Peyer's patch (tissue), 4 donors: Measurements from ENCODE around the gene CARHSP1. TPM values are rescaled to one million over a fixed set of nuclear protein-coding genes. Genes with fewer than 3 reads are reported as not detected.
A peak's percentile ranks its signal among the peaks of the same experiment; 100 is the strongest.
"Not testable (repeated sequence)": the region's sequence is repeated elsewhere in the genome, so short reads cannot be mapped to it uniquely, and the experiment has no call there.

Experiments
- DNase-seq, 3 donors: peaks; one replicate each; pipeline ENCODE4 v3.0.0-alpha.2; 2017 to 2019
- H3K27ac ChIP-seq, 4 donors: fragments of 200-600 bp; sonication (generic); one replicate each; pipeline ENCODE4 v1.5.1; 2016 to 2019
- H3K27me3 ChIP-seq, 2 donors: fragments of 200-600 bp; sonication (generic); one replicate each; pipeline ENCODE4 v1.5.1; 2019
- H3K36me3 ChIP-seq, 3 donors: fragments of 200-600 bp; sonication (generic); one replicate each; pipeline ENCODE4 v1.5.1; 2016 to 2019
- H3K4me1 ChIP-seq, 4 donors: fragments of 200-600 bp; sonication (generic); one replicate each; pipeline ENCODE4 v1.5.1; 2016 to 2019
- H3K4me3 ChIP-seq, 4 donors: fragments of 200-600 bp; sonication (generic); 1 replicate in 3 of 4; 2 replicates in 1 of 4; pipeline ENCODE4 v1.5.1; 2016 to 2019; ENCODE audit warnings: mild to moderate bottlenecking in 1 of 4
- H3K9me3 ChIP-seq, 4 donors: fragments of 200-600 bp; sonication (generic); one replicate each; pipeline ENCODE4 v1.5.1; 2016 to 2019; ENCODE audit warnings: mild to moderate bottlenecking in 1 of 4
- CTCF ChIP-seq, 6 experiments: fragments of 450-650 bp in 4 of 6; fragments of 200-600 bp in 2 of 6; sonication (generic) in 1 of 6; IDR thresholded peaks; one replicate each; pipeline ENCODE4 v1.5.1; 2017 to 2019; ENCODE audit warnings: antibody characterized with exemption in 6 of 6, mild to moderate bottlenecking in 3 of 6, moderate library complexity in 1 of 6
- POLR2A ChIP-seq, 2 donors: fragments of 450-650 bp; IDR thresholded peaks; one replicate each; pipeline ENCODE4 v1.5.1; 2017; ENCODE audit warnings: antibody characterized with exemption in 2 of 2, mild to moderate bottlenecking in 2 of 2, moderate library complexity in 2 of 2
- total RNA-seq, 4 donors: library from RNA; depleted of rRNA; stranded (reverse); fragments of >200 nt; gene quantifications; one replicate each; pipeline ENCODE4 v1.1.0, GENCODE V29; 2016

CARHSP1 gene
- total RNA-seq, 4 donors from 2014 or later: 35.4 to 102 (median 52.4) TPM

GRCh38 chr16:8872967-8873865 lies 4.4 kb upstream of the CARHSP1 start:
- H3K36me3 ChIP-seq: no peaks in the 10 kb centered on the region
- no peak overlapping the region for H3K4me3 ChIP-seq
- TF ChIP-seq POLR2A (IDR thresholded peaks at IDR 0.05): no peak
- peak in 1 of 6 experiments; percentile 14 for TF ChIP-seq CTCF (IDR thresholded peaks at IDR 0.05)

GRCh38 chr16:8872071-8872470 lies 3.3 kb upstream of the CARHSP1 start:
- Histone ChIP-seq H3K9me3 (no peaks in the 10 kb centered on the region), H3K27ac (no peak overlapping the region), H3K36me3 (no peaks in the 10 kb centered on the region), H3K4me3 (no peak overlapping the region), H3K27me3 (no peaks in the 10 kb centered on the region), H3K4me1 (peaks cover 0 to 11% (median 2%) of the 10 kb centered on the region in 4 donors)
- TF ChIP-seq POLR2A (IDR thresholded peaks at IDR 0.05) (no peak), CTCF (IDR thresholded peaks at IDR 0.05) (no peak)
- DNase-seq: no peak

More at GRCh38 chr16:8872967-8873865, 4.4 kb upstream of the CARHSP1 start:
- Histone ChIP-seq H3K27ac (no peak overlapping the region), H3K27me3 (no peaks in the 10 kb centered on the region), H3K9me3 (no peaks in the 10 kb centered on the region), H3K4me1 (peaks cover 0 to 5% (median 0%) of the 10 kb centered on the region in 4 donors)
- DNase-seq: no peak

GRCh38 chr16:8869988-8870241 lies 1.1 kb upstream of the CARHSP1 start:
- not testable (repeated sequence) for H3K27me3 ChIP-seq, H3K9me3 ChIP-seq, DNase-seq, H3K4me3 ChIP-seq, H3K36me3 ChIP-seq
- peak overlapping the region in 1 of 4 donors; percentile 95 for H3K27ac ChIP-seq
- H3K4me1 ChIP-seq: peaks cover 0 to 33% (median 9%) of the 10 kb centered on the region in 4 donors

GRCh38 chr16:8869212-8869987 lies 594 bp upstream of the CARHSP1 start:
- H3K27ac ChIP-seq: peak overlapping the region; percentile 30 to 95 (median 88)
- no peak for DNase-seq
- no peaks in the 10 kb centered on the region for H3K27me3 ChIP-seq
- peaks cover 0 to 38% (median 9%) of the 10 kb centered on the region in 4 donors for H3K4me1 ChIP-seq
- TF ChIP-seq POLR2A (IDR thresholded peaks at IDR 0.05) (peak in 1 of 2 donors; percentile 11), CTCF (IDR thresholded peaks at IDR 0.05) (peak in 3 of 6 experiments; percentile 16 to 45 (median 22))
- no peaks in the 10 kb centered on the region for H3K36me3 ChIP-seq
- H3K4me3 ChIP-seq: peak overlapping the region; percentile 65 to 73 (median 70)
- H3K9me3 ChIP-seq: no peaks in the 10 kb centered on the region

GRCh38 chr16:8867932-8868415 lies 832 bp downstream of the CARHSP1 start:
- Histone ChIP-seq H3K27ac (peak overlapping the region; percentile 81 to 95 (median 88)), H3K4me3 (peak overlapping the region; percentile 65 to 73 (median 70)), H3K27me3 (no peaks in the 10 kb centered on the region), H3K4me1 (peaks cover 0 to 52% (median 9%) of the 10 kb centered on the region in 4 donors), H3K36me3 (no peaks in the 10 kb centered on the region), H3K9me3 (no peaks in the 10 kb centered on the region)
- TF ChIP-seq POLR2A (IDR thresholded peaks at IDR 0.05) (no peak), CTCF (IDR thresholded peaks at IDR 0.05) (no peak)
- peak in 1 of 3 donors; percentile 73 for DNase-seq
